Adrenal gland (tissue), 5 donors: ENCODE results near the gene OR11H6.

Experiments used
- CTCF ChIP-seq, 6 experiments: fragments of 450-650 bp in 4 of 6; fragments of 200-600 bp in 2 of 6; sonication (generic) in 1 of 6; IDR thresholded peaks; 1 replicate in 5 of 6; 2 replicates in 1 of 6; pipeline versions ENCODE4 v1.5.1 to v1.8.0; 2016 to 2021; ENCODE audit warnings: antibody characterized with exemption in 6 of 6, mild to moderate bottlenecking in 2 of 6, moderate library complexity in 1 of 6
- POLR2A ChIP-seq, 2 donors: fragments of 450-650 bp; IDR thresholded peaks; one replicate each; pipeline ENCODE4 v1.6.1; 2017; ENCODE audit warnings: antibody characterized with exemption in 2 of 2, mild to moderate bottlenecking in 2 of 2, moderate library complexity in 1 of 2
- donor health status: DM: no; HTN: no; CAD: no.

- TF ChIP-seq CTCF (IDR thresholded peaks at IDR 0.05) (no peak), POLR2A (IDR thresholded peaks at IDR 0.05) (no peak)
Observed at GRCh38 chr14:20198991-20199390, 24.5 kb upstream of the OR11H6 start.
